ENCODE measurements around the gene NDUFB1.

DNA sequence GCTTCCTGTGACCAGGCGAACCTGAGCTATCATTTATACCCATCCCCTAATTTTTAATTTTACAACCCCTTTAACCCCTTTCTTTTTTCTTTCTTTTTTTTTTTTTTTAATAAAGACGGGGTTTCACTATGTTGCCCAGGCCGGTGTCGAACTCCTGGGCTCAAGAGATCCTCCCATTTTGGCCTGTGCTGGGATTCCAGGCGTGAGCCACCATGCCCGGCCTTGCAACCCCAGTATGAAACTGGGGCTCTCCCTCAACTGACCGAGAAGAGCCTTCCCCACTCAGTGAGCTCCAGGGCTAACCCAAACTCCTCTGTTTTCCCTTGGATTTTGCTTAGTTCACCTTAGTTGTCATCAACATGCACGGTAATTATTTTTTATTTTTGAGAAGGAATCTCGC, 1.3 kb upstream of the NDUFB1 start:
- TF ChIP-seq, protein P1, sequence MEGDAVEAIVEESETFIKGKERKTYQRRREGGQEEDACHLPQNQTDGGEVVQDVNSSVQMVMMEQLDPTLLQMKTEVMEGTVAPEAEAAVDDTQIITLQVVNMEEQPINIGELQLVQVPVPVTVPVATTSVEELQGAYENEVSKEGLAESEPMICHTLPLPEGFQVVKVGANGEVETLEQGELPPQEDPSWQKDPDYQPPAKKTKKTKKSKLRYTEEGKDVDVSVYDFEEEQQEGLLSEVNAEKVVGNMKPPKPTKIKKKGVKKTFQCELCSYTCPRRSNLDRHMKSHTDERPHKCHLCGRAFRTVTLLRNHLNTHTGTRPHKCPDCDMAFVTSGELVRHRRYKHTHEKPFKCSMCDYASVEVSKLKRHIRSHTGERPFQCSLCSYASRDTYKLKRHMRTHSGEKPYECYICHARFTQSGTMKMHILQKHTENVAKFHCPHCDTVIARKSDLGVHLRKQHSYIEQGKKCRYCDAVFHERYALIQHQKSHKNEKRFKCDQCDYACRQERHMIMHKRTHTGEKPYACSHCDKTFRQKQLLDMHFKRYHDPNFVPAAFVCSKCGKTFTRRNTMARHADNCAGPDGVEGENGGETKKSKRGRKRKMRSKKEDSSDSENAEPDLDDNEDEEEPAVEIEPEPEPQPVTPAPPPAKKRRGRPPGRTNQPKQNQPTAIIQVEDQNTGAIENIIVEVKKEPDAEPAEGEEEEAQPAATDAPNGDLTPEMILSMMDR (IDR thresholded peaks at IDR 0.05): no peak
- no peak for TF ChIP-seq EZH2 (IDR thresholded peaks at IDR 0.05; ENCODE audit: borderline replicate concordance, insufficient read depth, low read depth, low read length, poor library complexity, severe bottlenecking)

All from B cell (primary cell).